Right cardiac atrium (tissue), 5 donors: ENCODE results near the gene EEFSEC. TPM values are rescaled to one million over a fixed set of nuclear protein-coding genes. Genes with fewer than 3 reads are reported as not detected.
A peak's percentile ranks its signal among the peaks of the same experiment; 100 is the strongest.

ENCODE experiments used
- ATAC-seq, 2 donors: fragments of 200-7000 bp; cut with Tn5 transposase; one replicate each; pipeline versions ENCODE4 v1.8.0 to v1.9.1; 2020; ENCODE audit warnings: moderate library complexity in 2 of 2, mild to moderate bottlenecking in 1 of 2
- DNase-seq, 3 donors: peaks; one replicate each; pipeline ENCODE4 v3.0.0-alpha.2; 2020
- H3K27ac ChIP-seq: one replicate; pipeline ENCODE4 v1.5.1; 2013; ENCODE audit warnings: mild to moderate bottlenecking, low read length, control low read depth, moderate library complexity
- H3K27me3 ChIP-seq: one replicate; pipeline ENCODE4 v1.6.1; 2013; ENCODE audit not compliant: control insufficient read depth, insufficient read depth
- H3K4me1 ChIP-seq: one replicate; pipeline ENCODE4 v1.6.1; 2013; ENCODE audit warnings: low read length; ENCODE audit not compliant: control insufficient read depth, insufficient read depth
- H3K4me3 ChIP-seq: one replicate; pipeline ENCODE4 v1.5.1; 2013; ENCODE audit warnings: low read length, control low read depth
- H3K9me3 ChIP-seq: one replicate; pipeline ENCODE4 v1.6.1; 2013; ENCODE audit warnings: low read length; ENCODE audit not compliant: control insufficient read depth
- WGBS: extraction: QIAGEN DNeasy Blood & Tissue Kit; methylation state at CpG from one replicate; pipeline ENCODE4 v1.1.7; 2013; 5-methylcytosine and 5-hydroxymethylcytosine counted together
- intact Hi-C, 4 donors: fragments of 100-400 bp; cut with DNase I; formaldehyde crosslinking; loops; one replicate each; pipeline versions ENCODE4 v1.11.0 to v1.14.0; 2022 to 2023
- polyA plus RNA-seq: library from polyadenylated mRNA; stranded (reverse); fragments of 200-250 nt; gene quantifications from one replicate; pipeline ENCODE4 v1.2.3, GENCODE V29; 2013
- total RNA-seq, 4 donors: library from RNA; stranded (reverse); fragmentation: NEBNext Ultra II Directional; extraction: Animal tissue kit (Norgen Biotek cat#: 25700); gene quantifications; one replicate each; pipeline ENCODE4 v1.2.1, GENCODE V29; 2021
- donor health status: healthy with polysubstance abuse.
- donor health status: DM: no; HTN: yes; CAD: no.
- donor health status: DM: no; HTN: no; CAD: no.
- donor health status: DM: no; HTN: yes; CAD: no; lungs with severe emphysema.
- donor health status: DM: yes; HTN: yes; CAD: no.

EEFSEC gene
- total and polyA plus RNA-seq, 5 donors = 14.7 to 17.6 (median 15.6) TPM

DNA sequence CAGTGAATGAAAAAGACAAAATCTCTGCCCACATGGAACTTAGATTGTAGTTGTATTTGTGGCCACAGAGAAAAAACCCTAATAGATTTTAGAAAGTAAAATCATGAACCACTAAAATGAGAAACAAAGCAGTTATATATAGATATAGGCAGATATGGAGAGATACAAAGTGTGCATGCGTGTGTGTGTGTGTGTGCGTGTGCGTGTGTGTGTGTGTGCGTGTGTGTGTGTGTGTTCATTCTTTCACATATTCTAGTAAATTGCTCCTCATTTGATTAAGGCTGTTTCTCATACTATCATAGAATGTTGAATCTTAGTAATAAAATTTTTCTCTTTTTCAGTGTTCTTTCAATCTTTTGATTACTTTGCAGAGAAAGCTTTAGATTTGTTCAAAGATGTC, 194.8 kb downstream of the EEFSEC start:
- intact Hi-C loops = no loop called here
- DNase-seq = no peak

DNA sequence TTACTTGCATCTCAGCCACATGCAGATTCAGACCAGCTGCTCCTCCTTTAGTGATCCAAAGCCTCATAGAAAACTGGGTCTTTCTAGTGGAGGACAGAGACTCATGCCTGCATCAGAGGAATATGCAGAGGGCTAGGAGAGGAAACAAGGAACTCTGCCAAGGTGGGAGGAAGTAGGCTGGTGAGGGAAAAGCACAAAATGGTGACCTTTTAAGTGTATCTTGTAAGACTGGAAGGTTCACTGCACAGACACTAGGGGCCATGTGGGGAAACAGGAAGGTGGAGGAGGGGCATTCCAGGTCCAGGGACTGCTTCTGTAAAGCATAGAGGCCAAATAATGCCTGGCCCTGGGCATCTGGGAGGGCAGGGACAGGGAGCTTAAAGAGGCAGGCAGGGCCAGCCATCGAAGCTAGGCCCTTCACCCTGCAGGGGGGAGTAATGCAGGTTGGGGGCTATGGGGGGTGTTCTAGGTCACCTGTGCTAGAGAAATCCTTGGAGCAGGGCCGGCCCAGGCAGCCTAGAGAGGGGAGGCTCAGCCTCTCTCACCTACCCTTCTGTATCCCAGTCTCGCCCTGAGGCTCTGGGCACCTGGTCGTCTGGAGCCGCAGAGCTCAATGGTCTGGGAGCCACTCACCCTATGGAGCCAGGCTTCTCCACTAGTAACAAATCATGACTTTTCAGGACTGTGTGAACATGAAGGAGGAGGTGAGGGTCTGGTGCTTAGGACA, 195.7 kb downstream of the EEFSEC start:
- peaks cover 3% of the 10 kb centered on the region for H3K4me1 ChIP-seq
- H3K9me3 ChIP-seq = no peaks in the 10 kb centered on the region
- 95% methylated on average over 5 of the region's 5 CpGs for WGBS
- intact Hi-C loops = no loop called here
- DNase-seq = no peak
- H3K4me3 ChIP-seq = no peak overlapping the region
- peak in 1 of 2 donors; percentile 23 for ATAC-seq
- H3K27ac ChIP-seq = no peak overlapping the region
- H3K27me3 ChIP-seq = no peaks in the 10 kb centered on the region

More for the DNA sequence above, 194.8 kb downstream of the EEFSEC start:
- ATAC-seq = no peak
- H3K4me3 ChIP-seq = no peak overlapping the region
- no peak overlapping the region for H3K27ac ChIP-seq
- no peaks in the 10 kb centered on the region for H3K9me3 ChIP-seq
- WGBS = 77% methylated on average over 4 of the region's 4 CpGs
- H3K4me1 ChIP-seq = peaks cover 4% of the 10 kb centered on the region
- no peaks in the 10 kb centered on the region for H3K27me3 ChIP-seq

DNA sequence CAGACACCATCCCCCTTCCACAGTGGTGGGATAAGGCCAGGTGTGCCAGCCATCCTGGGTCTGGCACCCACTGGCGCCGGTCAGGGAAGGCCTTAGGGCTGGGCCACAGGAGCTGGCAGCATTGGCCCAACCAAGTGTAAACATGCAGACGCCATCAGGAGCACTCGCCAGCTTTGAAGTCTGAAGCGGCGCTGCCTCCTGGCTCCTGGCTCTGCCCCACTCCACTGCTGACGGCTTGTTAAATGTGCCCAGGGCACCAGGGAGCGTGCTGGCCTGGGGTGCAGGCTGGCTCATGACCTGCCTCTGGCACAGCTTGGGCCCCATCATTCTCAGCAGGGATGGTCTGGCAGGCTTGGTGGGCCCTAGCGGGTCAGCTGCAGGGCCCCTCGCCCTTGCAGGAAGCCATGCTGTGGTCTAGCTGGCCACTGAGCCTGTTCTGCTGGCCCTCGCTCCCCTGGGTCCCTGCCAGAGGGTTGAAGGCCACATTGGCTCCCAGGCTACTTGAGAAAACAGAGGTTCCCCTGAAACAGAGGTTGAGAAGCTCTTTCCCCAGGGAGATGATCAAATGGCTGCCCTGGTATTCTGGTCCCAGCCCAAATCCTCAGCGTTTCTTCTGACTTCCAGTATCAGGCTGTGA, 196.8 kb downstream of the EEFSEC start:
- no peaks in the 10 kb centered on the region for H3K27me3 ChIP-seq
- H3K9me3 ChIP-seq = no peaks in the 10 kb centered on the region
- H3K27ac ChIP-seq = no peak overlapping the region
- intact Hi-C loops = no loop called here
- DNase-seq (no peak), ATAC-seq (peak; percentile 22 to 31)
- H3K4me3 ChIP-seq = no peak overlapping the region
- peaks cover 2% of the 10 kb centered on the region for H3K4me1 ChIP-seq
- 95% methylated on average over 12 of the region's 12 CpGs for WGBS

DNA sequence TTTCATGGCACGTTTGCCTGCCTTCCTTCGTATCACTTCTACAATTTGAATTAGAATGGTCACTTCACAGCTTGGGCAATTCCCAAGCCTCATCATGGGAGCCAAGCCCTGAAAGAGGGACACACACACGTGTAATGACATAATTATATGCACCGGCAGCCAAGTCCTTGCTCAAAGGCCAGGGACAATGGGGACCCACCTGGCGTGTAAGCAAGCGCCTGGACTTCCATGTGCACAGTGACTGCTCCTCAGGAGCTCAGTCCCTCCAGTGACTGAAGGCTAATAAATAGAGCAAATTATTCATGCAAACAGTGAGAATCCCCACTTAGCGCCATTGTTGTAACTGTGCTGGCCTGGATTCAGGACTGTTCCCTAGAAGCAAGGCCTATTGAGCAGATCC, 198.3 kb downstream of the EEFSEC start:
- no peak for DNase-seq
- no peak for ATAC-seq
- no peak overlapping the region for H3K27ac ChIP-seq
- H3K27me3 ChIP-seq = no peaks in the 10 kb centered on the region
- no peaks in the 10 kb centered on the region for H3K9me3 ChIP-seq
- 92% methylated on average over 7 of the region's 7 CpGs for WGBS
- intact Hi-C loops = no loop called here
- H3K4me1 ChIP-seq = peaks cover 2% of the 10 kb centered on the region
- H3K4me3 ChIP-seq = no peak overlapping the region

DNA sequence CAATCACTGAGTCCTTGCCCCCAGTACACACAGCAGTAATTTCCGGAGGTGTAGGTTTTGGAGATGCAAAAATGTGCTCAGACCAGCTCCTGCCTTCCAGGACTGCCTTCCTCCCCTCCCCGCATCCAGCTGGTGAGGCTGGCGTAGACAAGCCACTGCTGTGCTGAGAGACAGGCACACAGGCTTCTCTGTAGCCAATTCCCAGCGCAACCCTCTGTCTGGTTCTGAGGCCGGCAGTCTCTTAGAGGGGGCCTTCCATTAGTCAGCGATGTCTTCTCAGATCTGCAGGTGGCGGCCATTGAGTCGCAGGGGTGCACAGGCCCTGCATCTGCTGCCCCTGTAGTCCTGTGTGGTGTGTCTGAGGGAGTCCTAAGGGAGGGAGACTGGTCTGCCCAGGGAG, 199.0 kb downstream of the EEFSEC start:
- intact Hi-C loops = no loop called here
- Histone ChIP-seq H3K4me1 (peaks cover 2% of the 10 kb centered on the region), H3K27ac (no peak overlapping the region), H3K9me3 (no peaks in the 10 kb centered on the region), H3K27me3 (no peaks in the 10 kb centered on the region), H3K4me3 (no peak overlapping the region)
- DNase-seq (no peak), ATAC-seq (no peak)
- WGBS = 96% methylated on average over 8 of the region's 8 CpGs

DNA sequence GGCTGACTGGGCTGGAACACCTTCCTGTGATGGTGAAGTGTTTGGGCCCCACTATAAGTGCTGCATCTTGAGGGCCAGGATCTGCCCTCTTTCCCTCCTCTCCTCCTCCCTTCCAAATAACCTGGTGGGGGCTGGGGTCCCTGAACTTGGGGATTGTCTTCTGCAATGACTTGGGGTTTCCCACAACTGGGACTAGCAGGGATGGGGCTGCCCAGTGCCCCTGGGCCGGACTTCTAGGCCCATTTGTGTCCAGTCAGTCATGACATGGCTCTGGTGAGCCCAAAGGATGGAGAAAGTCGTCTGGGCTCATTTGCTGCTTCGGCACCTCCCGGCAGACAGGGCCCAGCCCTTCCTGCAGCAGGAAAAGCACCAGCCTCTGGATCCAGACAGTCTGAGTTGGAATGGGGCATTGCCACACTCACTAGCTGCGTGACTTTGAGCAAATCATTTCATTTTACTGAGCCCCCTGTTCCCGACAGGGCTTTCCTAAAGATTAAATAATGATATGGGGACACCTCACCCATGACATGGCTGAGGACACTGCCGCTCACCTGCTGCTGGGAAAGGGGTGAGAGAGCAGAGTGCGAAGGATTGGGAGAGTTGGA, 200.2 kb downstream of the EEFSEC start:
- Histone ChIP-seq H3K9me3 (no peaks in the 10 kb centered on the region), H3K27ac (no peak overlapping the region), H3K4me3 (no peak overlapping the region), H3K4me1 (peaks cover 2% of the 10 kb centered on the region), H3K27me3 (no peaks in the 10 kb centered on the region)
- WGBS = 88% methylated on average over 8 of the region's 8 CpGs
- intact Hi-C loops = no loop called here
- ATAC-seq (peak in 1 of 2 donors; percentile 39), DNase-seq (no peak)

DNA sequence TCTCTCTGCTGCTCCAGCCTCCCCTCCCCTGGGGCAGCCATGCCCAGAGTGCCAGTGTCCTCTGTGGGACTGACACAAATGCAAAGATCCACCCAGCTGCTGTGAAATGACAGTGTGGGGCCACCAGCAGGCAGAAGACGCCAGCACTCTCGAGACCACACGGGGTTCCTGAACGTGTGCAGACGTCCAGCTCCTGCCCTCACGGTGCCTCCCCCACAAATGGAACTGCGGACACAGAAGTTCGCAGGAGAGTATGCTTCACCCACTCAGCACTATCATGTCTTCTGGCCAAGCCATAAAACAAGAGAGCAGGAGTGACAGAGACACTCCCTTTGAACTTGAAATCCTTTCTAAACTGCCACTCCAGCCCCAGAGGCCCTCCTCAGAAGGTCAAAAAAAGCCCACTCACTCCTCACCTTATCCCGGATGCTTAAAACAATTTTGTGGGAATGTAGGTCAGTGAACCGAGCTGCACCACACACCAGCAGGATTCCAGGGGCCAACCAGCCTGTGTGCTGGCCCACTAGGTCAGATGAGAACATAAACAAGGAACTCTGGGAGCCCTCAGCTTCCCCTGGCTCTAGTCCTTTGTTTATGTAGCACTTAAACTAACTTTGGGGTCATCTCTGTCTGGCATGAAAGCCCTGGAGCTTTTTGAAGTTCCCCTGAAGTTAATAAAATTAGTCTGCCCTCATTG, 200.9 kb downstream of the EEFSEC start:
- no peak overlapping the region for H3K27ac ChIP-seq
- H3K4me3 ChIP-seq = no peak overlapping the region
- no peaks in the 10 kb centered on the region for H3K27me3 ChIP-seq
- H3K4me1 ChIP-seq = no peaks in the 10 kb centered on the region
- H3K9me3 ChIP-seq = no peaks in the 10 kb centered on the region
- DNase-seq = no peak
- 69% methylated on average over 10 of the region's 10 CpGs for WGBS
- intact Hi-C loops = no loop called here
- no peak for ATAC-seq

DNA sequence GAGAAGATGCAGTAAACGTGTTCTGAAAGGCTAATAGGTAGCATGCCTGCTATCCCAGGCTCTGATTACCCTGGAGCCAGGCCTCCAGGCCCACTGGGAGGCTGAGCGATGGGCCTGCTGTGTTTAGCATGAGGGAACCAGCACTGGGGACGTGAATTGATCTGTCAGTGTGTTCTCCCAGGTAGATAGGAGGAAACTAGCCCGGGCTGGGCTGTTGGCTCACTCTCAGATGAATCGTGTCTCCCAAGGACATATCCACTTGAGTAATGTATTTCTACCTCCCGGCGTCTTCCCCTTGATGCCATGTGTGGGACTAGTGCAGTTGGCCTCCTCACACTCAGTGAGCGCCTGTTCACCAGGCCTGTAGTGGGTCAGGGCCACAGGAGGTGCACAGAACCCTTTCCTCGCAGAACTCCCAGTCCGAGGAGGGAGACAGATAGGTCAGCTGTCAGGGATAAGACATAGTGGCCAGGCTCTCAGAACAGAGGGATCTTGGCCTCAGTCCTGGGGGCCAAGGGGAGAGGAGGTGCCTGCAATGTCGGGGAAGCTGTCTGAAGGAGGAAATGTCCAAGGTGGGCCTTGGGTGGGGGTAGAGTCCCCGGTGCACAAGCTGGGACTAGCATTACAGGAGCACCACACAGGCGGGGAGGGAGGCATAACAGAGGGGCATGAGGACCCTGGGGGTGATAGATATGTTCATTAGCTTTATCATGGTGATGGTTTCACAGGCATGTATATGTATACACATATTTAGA, 201.7 kb downstream of the EEFSEC start:
- Histone ChIP-seq H3K27ac (no peak overlapping the region), H3K9me3 (no peaks in the 10 kb centered on the region), H3K27me3 (no peaks in the 10 kb centered on the region), H3K4me1 (no peaks in the 10 kb centered on the region), H3K4me3 (no peak overlapping the region)
- no peak for ATAC-seq
- WGBS = 87% methylated on average over 13 of the region's 13 CpGs
- intact Hi-C loops = no loop called here
- no peak for DNase-seq

DNA sequence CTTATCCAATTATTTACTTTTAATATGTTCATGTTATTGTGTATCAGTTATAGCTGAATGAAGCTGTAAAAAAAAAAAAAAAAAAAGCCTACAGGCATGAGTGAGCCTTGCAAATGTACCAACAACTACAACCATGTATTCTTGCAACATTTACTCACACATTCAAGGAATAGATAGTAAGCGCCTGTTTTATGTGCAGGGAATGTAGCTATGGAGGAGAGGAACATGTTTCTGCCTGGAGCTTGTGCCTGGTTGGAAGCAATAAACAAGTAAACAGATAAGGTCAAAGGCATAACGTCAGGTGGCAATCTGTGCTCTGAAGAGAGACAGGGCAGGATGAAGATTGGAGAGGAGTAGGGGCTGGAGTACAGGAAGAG, 202.2 kb downstream of the EEFSEC start:
- no peak for ATAC-seq
- no peak overlapping the region for H3K27ac ChIP-seq
- intact Hi-C loops = no loop called here
- DNase-seq = no peak
- no peaks in the 10 kb centered on the region for H3K27me3 ChIP-seq
- no peaks in the 10 kb centered on the region for H3K9me3 ChIP-seq
- H3K4me3 ChIP-seq = no peak overlapping the region
- 85% methylated on average over 2 of the region's 2 CpGs for WGBS
- no peaks in the 10 kb centered on the region for H3K4me1 ChIP-seq

DNA sequence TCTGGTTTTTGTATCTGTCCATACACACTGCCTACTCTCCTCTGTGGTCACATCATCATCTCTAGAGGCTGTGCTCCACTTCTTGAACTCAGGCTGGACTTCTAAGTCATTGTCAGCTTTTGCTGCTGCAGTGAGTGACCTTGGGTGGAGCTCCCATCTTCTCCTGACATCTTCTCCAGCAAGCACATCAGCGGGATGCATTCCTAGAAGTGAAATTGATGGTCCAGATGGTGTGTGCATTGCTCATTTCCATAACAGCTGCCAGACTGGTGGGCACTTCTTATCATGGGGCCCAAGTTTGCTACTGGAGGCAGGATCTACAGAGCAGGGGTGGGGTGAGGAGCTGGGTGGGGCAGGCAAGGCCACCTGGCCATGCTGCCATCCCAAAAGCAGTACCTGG, 203.5 kb downstream of the EEFSEC start:
- WGBS = 82% methylated on average over 1 of the region's 1 CpG
- Histone ChIP-seq H3K4me3 (no peak overlapping the region), H3K9me3 (no peaks in the 10 kb centered on the region), H3K27ac (no peak overlapping the region), H3K27me3 (no peaks in the 10 kb centered on the region), H3K4me1 (peaks cover 2% of the 10 kb centered on the region)
- intact Hi-C loops = no loop called here
- DNase-seq (no peak), ATAC-seq (no peak)
